HCT116 (cell line): ENCODE measurements around the gene MAST4. TPM values are rescaled to one million over a fixed set of nuclear protein-coding genes. Genes with fewer than 3 reads are reported as not detected.

Experiments used
- ATAC-seq: fragments of 200-7000 bp; cut with Tn5 transposase; 2 replicates; pipeline ENCODE4 v1.9.1; 2020; ENCODE audit warnings: mild to moderate bottlenecking, moderate library complexity
- BruUV-seq: library from RNA; stranded (reverse); fragments of 400-500 nt; replicated peaks from 2 replicates; lab custom pipeline; 2021; lab: Mats Ljungman, UMichigan
- CTCF ChIA-PET: fragments of 300-600 bp; sonication (Branson Sonifier 250); formaldehyde crosslinking; loops from one replicate; lab custom pipeline; 2021; ENCODE audit warnings: antibody characterized with exemption; lab: Charles Lee
- POLR2A ChIA-PET: fragments of 300-600, 350-600 bp; sonication (Branson Sonifier 250); formaldehyde crosslinking; loops from one replicate; lab custom pipeline; 2021; ENCODE audit warnings: antibody characterized with exemption; lab: Charles Lee
- RAD21 ChIA-PET, 2 experiments: fragments of 300-600 bp; sonication (Branson Sonifier 250); formaldehyde crosslinking; loops; one replicate each; lab custom pipeline; 2023; ENCODE audit warnings: low total read pairs in 2 of 2; ENCODE audit not compliant: uncharacterized antibody in 2 of 2, unreplicated experiment in 2 of 2, low non-redundant PET in 1 of 2; lab: Charles Lee
- DNase-seq: peaks from one replicate; pipeline ENCODE4 v3.0.0-alpha.2; 2010; ENCODE audit warnings: low read depth, low spot score
- H2AFZ ChIP-seq: fragments of 200-600 bp; shearing (Covaris generic), sonication (generic); 2 replicates; pipeline ENCODE4 v1.6.1; 2017; ENCODE audit warnings: low read depth, mixed run types, mixed read lengths, antibody characterized with exemption, low read length; ENCODE audit not compliant: poor library complexity, severe bottlenecking
- H3K27ac ChIP-seq: 2 replicates; pipeline ENCODE4 v1.5.1; 2012; ENCODE audit warnings: low read depth, low read length
- H3K27me3 ChIP-seq: fragments of 200-600 bp; sonication (generic); 2 replicates; pipeline ENCODE4 v1.6.1; 2016; ENCODE audit warnings: mixed run types, low read length, mixed read lengths; ENCODE audit not compliant: insufficient read depth
- H3K36me3 ChIP-seq, 2 experiments: fragments of 200-500 bp in 1 of 2; fragments of 200-600 bp in 1 of 2; sonication (Bioruptor generic) in 1 of 2; sonication (generic) in 1 of 2; 2 replicates each; pipeline versions ENCODE4 v1.5.1 to v1.6.1; 2014 to 2016; ENCODE audit warnings: low read length in 2 of 2, inconsistent platforms in 1 of 2, mixed read lengths in 1 of 2, mixed run types in 1 of 2; ENCODE audit not compliant: insufficient read depth in 2 of 2, control insufficient read depth in 1 of 2
- H3K4me1 ChIP-seq, 2 experiments: fragments of 200-600 bp in 1 of 2; sonication (generic) in 1 of 2; 2 replicates each; pipeline versions ENCODE4 v1.5.1 to v1.6.1; 2012 to 2017; ENCODE audit warnings: low read length in 2 of 2, inconsistent platforms in 1 of 2, mild to moderate bottlenecking in 1 of 2, mixed read lengths in 1 of 2, mixed run types in 1 of 2, moderate library complexity in 1 of 2; ENCODE audit not compliant: insufficient read depth in 2 of 2, control insufficient read depth in 1 of 2
- H3K4me2 ChIP-seq: fragments of 200-600 bp; sonication (generic); 2 replicates; pipeline ENCODE4 v1.6.1; 2017; ENCODE audit warnings: mixed run types, low read length, mixed read lengths
- H3K4me3 ChIP-seq, 2 experiments: fragments of 200-600 bp in 1 of 2; sonication (generic) in 1 of 2; replicated peaks in 1 of 2; 2 replicates each; pipeline ENCODE4 v1.5.1; 2011 to 2016; ENCODE audit warnings: low read length in 2 of 2, control low read depth in 1 of 2, low read depth in 1 of 2, mild to moderate bottlenecking in 1 of 2, mixed read lengths in 1 of 2, mixed run types in 1 of 2
- H3K79me2 ChIP-seq: fragments of 200-600 bp; sonication (generic); 2 replicates; pipeline ENCODE4 v1.6.1; 2017; ENCODE audit warnings: mild to moderate bottlenecking, mixed run types, low read length, moderate library complexity, mixed read lengths; ENCODE audit not compliant: insufficient read depth
- H3K9ac ChIP-seq: fragments of 200-600 bp; sonication (generic); 2 replicates; pipeline ENCODE4 v1.6.1; 2016; ENCODE audit warnings: low read length, mixed read lengths
- H3K9me2 ChIP-seq: fragments of 200-600 bp; sonication (generic), shearing (Covaris generic); 2 replicates; pipeline ENCODE4 v1.6.1; 2017; ENCODE audit warnings: mixed run types, mild to moderate bottlenecking, moderate library complexity; ENCODE audit not compliant: insufficient read depth
- H3K9me3 ChIP-seq, 2 experiments: fragments of 200-500 bp in 1 of 2; fragments of 200-600 bp in 1 of 2; sonication (Bioruptor generic) in 1 of 2; sonication (generic) in 1 of 2; 2 replicates each; pipeline ENCODE4 v1.6.1; 2014 to 2017; ENCODE audit warnings: low read length in 2 of 2, mixed read lengths in 2 of 2, inconsistent platforms in 1 of 2, low read depth in 1 of 2, mild to moderate bottlenecking in 1 of 2, mixed run types in 1 of 2, moderate library complexity in 1 of 2; ENCODE audit not compliant: control insufficient read depth in 1 of 2, insufficient read depth in 1 of 2
- H4K20me1 ChIP-seq: fragments of 200-600 bp; sonication (generic), shearing (Covaris generic); 2 replicates; pipeline ENCODE4 v1.6.1; 2017; ENCODE audit warnings: mixed run types, mild to moderate bottlenecking, moderate library complexity; ENCODE audit not compliant: insufficient read depth
- CBX3 ChIP-seq: IDR thresholded peaks from 2 replicates; pipeline ENCODE4 v1.6.1; 2012; ENCODE audit warnings: low read depth
- CEBPB ChIP-seq: IDR thresholded peaks from 2 replicates; pipeline ENCODE4 v1.6.1; 2012; ENCODE audit warnings: low read depth
- EGR1 ChIP-seq: IDR thresholded peaks from 2 replicates; pipeline ENCODE4 v1.6.1; 2012; ENCODE audit warnings: low read depth
- ELF1 ChIP-seq: IDR thresholded peaks from 2 replicates; pipeline ENCODE4 v1.6.1; 2012; ENCODE audit warnings: low read depth, borderline replicate concordance
- EZH2phosphoT487 ChIP-seq: fragments of 200-600 bp; IDR thresholded peaks from 2 replicates; pipeline ENCODE4 v1.6.1; 2018; ENCODE audit warnings: antibody characterized with exemption, borderline replicate concordance
- FOSL1 ChIP-seq: IDR thresholded peaks from 2 replicates; pipeline ENCODE4 v1.6.1; 2012; ENCODE audit warnings: low read depth
- POLR2A ChIP-seq: IDR thresholded peaks from 2 replicates; pipeline ENCODE4 v1.7.0; 2011; ENCODE audit warnings: borderline replicate concordance; ENCODE audit not compliant: insufficient read depth, insufficient read length; ENCODE audit errors: extremely low read depth
- POLR2AphosphoS5 ChIP-seq: IDR thresholded peaks from 2 replicates; pipeline ENCODE4 v1.6.1; 2011; ENCODE audit warnings: mild to moderate bottlenecking, low read depth, low read length, moderate library complexity
- RAD21 ChIP-seq: IDR thresholded peaks from 2 replicates; pipeline ENCODE4 v1.6.1; 2012; ENCODE audit warnings: low read depth, mild to moderate bottlenecking
- SIN3A ChIP-seq: IDR thresholded peaks from 2 replicates; pipeline ENCODE4 v1.6.1; 2012; ENCODE audit warnings: low read depth
- TCF7L2 ChIP-seq: IDR thresholded peaks from 2 replicates; pipeline ENCODE4 v1.7.0; 2011; ENCODE audit warnings: borderline replicate concordance, inconsistent platforms; ENCODE audit not compliant: insufficient read depth, insufficient read length; ENCODE audit errors: extremely low read depth
- YY1 ChIP-seq: IDR thresholded peaks from 2 replicates; pipeline ENCODE4 v1.6.1; 2011; ENCODE audit warnings: low read length, low read depth, moderate library complexity, mild to moderate bottlenecking; ENCODE audit not compliant: insufficient replicate concordance; ENCODE audit errors: extremely low read depth
- ZNF274 ChIP-seq: fragments of 200-500 bp; sonication (Bioruptor generic); IDR thresholded peaks from 2 replicates; pipeline ENCODE4 v1.6.1; 2014; ENCODE audit warnings: mild to moderate bottlenecking, low read depth, low read length, inconsistent platforms
- intact Hi-C: fragments of 100-400 bp; cut with micrococcal nuclease; formaldehyde crosslinking; loops from 2 replicates; pipeline ENCODE4 v1.10.0; 2022
- total RNA-seq: library from RNA; stranded (reverse); gene quantifications from one replicate; pipeline ENCODE4 v1.2.1, GENCODE V29; 2021; ENCODE audit not compliant: unreplicated experiment
- TF ChIP-seq, protein P1 (sequence below): IDR thresholded peaks from 2 replicates; pipeline ENCODE4 v1.6.1; 2011; ENCODE audit warnings: mild to moderate bottlenecking, low read length, moderate library complexity; ENCODE audit not compliant: insufficient replicate concordance; ENCODE audit errors: extremely low read depth
- TF ChIP-seq, protein P2 (sequence below): IDR thresholded peaks from 2 replicates; pipeline ENCODE4 v1.6.1; 2012
- TF ChIP-seq, protein P3 (sequence below): IDR thresholded peaks from 2 replicates; pipeline ENCODE4 v1.6.1; 2012
- TF ChIP-seq, protein P4 (sequence below), 3 experiments: fragments of 200-600 bp in 1 of 3; sonication (generic) in 1 of 3; IDR thresholded peaks in 2 of 3; conservative IDR thresholded peaks in 1 of 3; 2 replicates each; pipeline ENCODE4 v1.5.1; 2012 to 2017; ENCODE audit warnings: low read depth in 2 of 3, low read length in 2 of 3, antibody characterized with exemption in 1 of 3, borderline replicate concordance in 1 of 3, control low read depth in 1 of 3, mild to moderate bottlenecking in 1 of 3, mixed read lengths in 1 of 3, mixed run types in 1 of 3, moderate library complexity in 1 of 3; ENCODE audit not compliant: insufficient read depth in 1 of 3
- TF ChIP-seq, protein P5 (sequence below): IDR thresholded peaks from 2 replicates; pipeline ENCODE4 v1.6.1; 2012; ENCODE audit warnings: low read depth

The MAST4 gene
- total RNA-seq, 1 experiment from 2014 or later: 1.1 TPM

DNA sequence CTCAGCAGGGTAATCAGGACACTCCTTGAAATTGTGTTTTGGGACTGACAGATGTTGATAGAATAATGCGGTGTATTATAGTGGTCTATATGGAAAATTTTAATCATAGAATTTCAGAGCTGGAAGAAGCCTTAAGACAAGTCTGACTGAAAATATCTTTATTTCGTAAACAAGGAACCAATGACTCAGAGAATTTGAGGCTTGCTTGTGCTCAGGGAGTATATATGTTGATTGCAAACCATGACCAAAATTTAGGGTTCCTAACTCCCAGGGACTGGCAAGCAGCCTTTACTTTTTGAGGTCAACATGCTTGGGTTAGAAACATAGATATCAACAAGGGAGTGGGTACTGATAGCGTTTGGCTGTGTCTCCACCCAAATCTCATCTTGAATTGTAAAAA is 313.2 kb downstream of the MAST4 start (continued):
- no peak for TF ChIP-seq EGR1
- TF ChIP-seq POLR2A: no peak
- TF ChIP-seq SIN3A: no peak

DNA sequence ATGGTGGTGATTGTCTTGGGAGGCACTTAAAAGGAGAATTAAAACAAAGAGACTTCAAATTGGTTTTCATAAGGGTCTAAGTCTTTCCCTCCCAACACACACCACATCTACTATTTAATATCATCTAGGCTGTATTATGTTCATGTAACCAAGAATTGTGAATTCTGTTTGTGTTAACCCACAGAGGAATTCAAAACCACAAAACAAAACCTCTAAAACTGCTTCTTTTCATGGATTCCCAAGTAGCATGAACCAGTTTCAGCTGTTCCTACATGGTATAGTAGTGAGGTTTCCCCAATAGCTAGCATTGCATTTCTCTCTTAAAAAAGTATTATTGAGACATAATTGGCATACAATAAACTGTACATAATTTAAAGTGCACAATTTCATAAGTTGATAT is 316.6 kb downstream of the MAST4 start:
- H3K79me2 ChIP-seq: no peaks in the 10 kb centered on the region
- ChIA-PET POLR2A (no interaction called here), RAD21 (no interaction called here), CTCF (no interaction called here)
- no peaks in the 10 kb centered on the region for H3K9me3 ChIP-seq
- ATAC-seq (no peak), DNase-seq (no peak)
- no TSS peak for BruUV-seq
- H2AFZ ChIP-seq: no peak overlapping the region
- no peaks in the 10 kb centered on the region for H3K9me2 ChIP-seq
- H3K9ac ChIP-seq: no peak overlapping the region
- H3K27ac ChIP-seq: no peak overlapping the region
- H4K20me1 ChIP-seq: no peaks in the 10 kb centered on the region
- peaks cover 22% of the 10 kb centered on the region for H3K27me3 ChIP-seq
- H3K4me3 ChIP-seq: no peak overlapping the region
- H3K36me3 ChIP-seq: no peaks in the 10 kb centered on the region
- no peak overlapping the region for H3K4me2 ChIP-seq
- no peaks in the 10 kb centered on the region for H3K4me1 ChIP-seq
- intact Hi-C loops: no loop called here
- TF ChIP-seq YY1 (no peak), EGR1 (no peak), POLR2A (no peak), POLR2AphosphoS5 (no peak), RAD21 (no peak), ZNF274 (no peak), TCF7L2 (no peak), CBX3 (no peak), ELF1 (no peak), EZH2phosphoT487 (no peak), CEBPB (no peak), FOSL1 (no peak)
- TF ChIP-seq, protein P1, sequence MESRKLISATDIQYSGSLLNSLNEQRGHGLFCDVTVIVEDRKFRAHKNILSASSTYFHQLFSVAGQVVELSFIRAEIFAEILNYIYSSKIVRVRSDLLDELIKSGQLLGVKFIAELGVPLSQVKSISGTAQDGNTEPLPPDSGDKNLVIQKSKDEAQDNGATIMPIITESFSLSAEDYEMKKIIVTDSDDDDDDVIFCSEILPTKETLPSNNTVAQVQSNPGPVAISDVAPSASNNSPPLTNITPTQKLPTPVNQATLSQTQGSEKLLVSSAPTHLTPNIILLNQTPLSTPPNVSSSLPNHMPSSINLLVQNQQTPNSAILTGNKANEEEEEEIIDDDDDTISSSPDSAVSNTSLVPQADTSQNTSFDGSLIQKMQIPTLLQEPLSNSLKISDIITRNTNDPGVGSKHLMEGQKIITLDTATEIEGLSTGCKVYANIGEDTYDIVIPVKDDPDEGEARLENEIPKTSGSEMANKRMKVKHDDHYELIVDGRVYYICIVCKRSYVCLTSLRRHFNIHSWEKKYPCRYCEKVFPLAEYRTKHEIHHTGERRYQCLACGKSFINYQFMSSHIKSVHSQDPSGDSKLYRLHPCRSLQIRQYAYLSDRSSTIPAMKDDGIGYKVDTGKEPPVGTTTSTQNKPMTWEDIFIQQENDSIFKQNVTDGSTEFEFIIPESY: no peak
- TF ChIP-seq, protein P2, sequence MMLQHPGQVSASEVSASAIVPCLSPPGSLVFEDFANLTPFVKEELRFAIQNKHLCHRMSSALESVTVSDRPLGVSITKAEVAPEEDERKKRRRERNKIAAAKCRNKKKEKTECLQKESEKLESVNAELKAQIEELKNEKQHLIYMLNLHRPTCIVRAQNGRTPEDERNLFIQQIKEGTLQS: no peak
- TF ChIP-seq, protein P3, sequence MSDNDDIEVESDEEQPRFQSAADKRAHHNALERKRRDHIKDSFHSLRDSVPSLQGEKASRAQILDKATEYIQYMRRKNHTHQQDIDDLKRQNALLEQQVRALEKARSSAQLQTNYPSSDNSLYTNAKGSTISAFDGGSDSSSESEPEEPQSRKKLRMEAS: no peak
- TF ChIP-seq, protein P4, sequence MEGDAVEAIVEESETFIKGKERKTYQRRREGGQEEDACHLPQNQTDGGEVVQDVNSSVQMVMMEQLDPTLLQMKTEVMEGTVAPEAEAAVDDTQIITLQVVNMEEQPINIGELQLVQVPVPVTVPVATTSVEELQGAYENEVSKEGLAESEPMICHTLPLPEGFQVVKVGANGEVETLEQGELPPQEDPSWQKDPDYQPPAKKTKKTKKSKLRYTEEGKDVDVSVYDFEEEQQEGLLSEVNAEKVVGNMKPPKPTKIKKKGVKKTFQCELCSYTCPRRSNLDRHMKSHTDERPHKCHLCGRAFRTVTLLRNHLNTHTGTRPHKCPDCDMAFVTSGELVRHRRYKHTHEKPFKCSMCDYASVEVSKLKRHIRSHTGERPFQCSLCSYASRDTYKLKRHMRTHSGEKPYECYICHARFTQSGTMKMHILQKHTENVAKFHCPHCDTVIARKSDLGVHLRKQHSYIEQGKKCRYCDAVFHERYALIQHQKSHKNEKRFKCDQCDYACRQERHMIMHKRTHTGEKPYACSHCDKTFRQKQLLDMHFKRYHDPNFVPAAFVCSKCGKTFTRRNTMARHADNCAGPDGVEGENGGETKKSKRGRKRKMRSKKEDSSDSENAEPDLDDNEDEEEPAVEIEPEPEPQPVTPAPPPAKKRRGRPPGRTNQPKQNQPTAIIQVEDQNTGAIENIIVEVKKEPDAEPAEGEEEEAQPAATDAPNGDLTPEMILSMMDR (IDR thresholded peaks at IDR 0.05 in 2 of 3, conservative IDR thresholded peaks at IDR 0.05 in 1 of 3; ENCODE audit: borderline replicate concordance in 1 of 3, insufficient read depth in 1 of 3, low read depth in 2 of 3, low read length in 2 of 3): no peak
- TF ChIP-seq, protein P5, sequence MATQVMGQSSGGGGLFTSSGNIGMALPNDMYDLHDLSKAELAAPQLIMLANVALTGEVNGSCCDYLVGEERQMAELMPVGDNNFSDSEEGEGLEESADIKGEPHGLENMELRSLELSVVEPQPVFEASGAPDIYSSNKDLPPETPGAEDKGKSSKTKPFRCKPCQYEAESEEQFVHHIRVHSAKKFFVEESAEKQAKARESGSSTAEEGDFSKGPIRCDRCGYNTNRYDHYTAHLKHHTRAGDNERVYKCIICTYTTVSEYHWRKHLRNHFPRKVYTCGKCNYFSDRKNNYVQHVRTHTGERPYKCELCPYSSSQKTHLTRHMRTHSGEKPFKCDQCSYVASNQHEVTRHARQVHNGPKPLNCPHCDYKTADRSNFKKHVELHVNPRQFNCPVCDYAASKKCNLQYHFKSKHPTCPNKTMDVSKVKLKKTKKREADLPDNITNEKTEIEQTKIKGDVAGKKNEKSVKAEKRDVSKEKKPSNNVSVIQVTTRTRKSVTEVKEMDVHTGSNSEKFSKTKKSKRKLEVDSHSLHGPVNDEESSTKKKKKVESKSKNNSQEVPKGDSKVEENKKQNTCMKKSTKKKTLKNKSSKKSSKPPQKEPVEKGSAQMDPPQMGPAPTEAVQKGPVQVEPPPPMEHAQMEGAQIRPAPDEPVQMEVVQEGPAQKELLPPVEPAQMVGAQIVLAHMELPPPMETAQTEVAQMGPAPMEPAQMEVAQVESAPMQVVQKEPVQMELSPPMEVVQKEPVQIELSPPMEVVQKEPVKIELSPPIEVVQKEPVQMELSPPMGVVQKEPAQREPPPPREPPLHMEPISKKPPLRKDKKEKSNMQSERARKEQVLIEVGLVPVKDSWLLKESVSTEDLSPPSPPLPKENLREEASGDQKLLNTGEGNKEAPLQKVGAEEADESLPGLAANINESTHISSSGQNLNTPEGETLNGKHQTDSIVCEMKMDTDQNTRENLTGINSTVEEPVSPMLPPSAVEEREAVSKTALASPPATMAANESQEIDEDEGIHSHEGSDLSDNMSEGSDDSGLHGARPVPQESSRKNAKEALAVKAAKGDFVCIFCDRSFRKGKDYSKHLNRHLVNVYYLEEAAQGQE: no peak
